B cell (primary cell): Measurements from ENCODE around the gene RASGEF1C. TPM values are rescaled to one million over a fixed set of nuclear protein-coding genes. Genes with fewer than 3 reads are reported as not detected.

Source experiments
- ATAC-seq: fragments of 200-7000 bp; cut with Tn5 transposase; one replicate; pipeline ENCODE4 v1.10.0; 2021; ENCODE audit warnings: low read depth, mild to moderate bottlenecking, moderate number of reproducible peaks, moderate library complexity
- CTCF ChIA-PET: fragments of 350-600 bp; sonication (Branson Sonifier 250); formaldehyde crosslinking; loops from one replicate; lab custom pipeline; 2021; ENCODE audit warnings: antibody characterized with exemption, inconsistent platforms; lab: Charles Lee
- POLR2A ChIA-PET: fragments of 350-600 bp; sonication (Branson Sonifier 250); formaldehyde crosslinking; loops from one replicate; lab custom pipeline; 2021; ENCODE audit warnings: antibody characterized with exemption; lab: Charles Lee
- DNase-seq: peaks from one replicate; pipeline ENCODE4 v3.0.0; 2013
- H2AFZ ChIP-seq: 2 replicates; pipeline ENCODE4 v1.6.1; 2012; ENCODE audit warnings: mild to moderate bottlenecking, low read depth, low read length; ENCODE audit not compliant: insufficient read depth, poor library complexity, severe bottlenecking
- H3K27ac ChIP-seq, 2 donors: 1 replicate in 1 of 2; 2 replicates in 1 of 2; pipeline ENCODE4 v1.5.1; 2012 to 2013; ENCODE audit warnings: low read length in 2 of 2, mild to moderate bottlenecking in 2 of 2, moderate library complexity in 1 of 2
- H3K27me3 ChIP-seq, 4 experiments: fragments of 200-600 bp in 1 of 4; sonication (generic) in 1 of 4; replicated peaks in 1 of 4; 1 replicate in 2 of 4; 2 replicates in 2 of 4; pipeline versions ENCODE4 v1.6.1 to v1.7.0; 2013 to 2016; ENCODE audit warnings: low read length in 3 of 4, mild to moderate bottlenecking in 2 of 4, mixed read lengths in 1 of 4, moderate library complexity in 1 of 4; ENCODE audit not compliant: insufficient read depth in 4 of 4, control insufficient read depth in 3 of 4; ENCODE audit errors: control extremely low read depth in 1 of 4
- H3K36me3 ChIP-seq, 2 experiments: replicated peaks in 1 of 2; 1 replicate in 1 of 2; 2 replicates in 1 of 2; pipeline versions ENCODE4 v1.6.1 to v1.7.1; 2013; ENCODE audit warnings: low read length in 1 of 2; ENCODE audit not compliant: insufficient read depth in 2 of 2, control insufficient read depth in 1 of 2; ENCODE audit errors: control extremely low read depth in 1 of 2, extremely low read depth in 1 of 2
- H3K4me1 ChIP-seq, 2 donors: fragments of 200-600 bp in 1 of 2; sonication (generic) in 1 of 2; 1 replicate in 1 of 2; 2 replicates in 1 of 2; pipeline versions ENCODE4 v1.5.1 to v1.6.1; 2013 to 2017; ENCODE audit warnings: low read length in 2 of 2; ENCODE audit not compliant: control insufficient read depth in 2 of 2, insufficient read depth in 2 of 2
- H3K4me2 ChIP-seq: replicated peaks from 2 replicates; pipeline ENCODE3; 2012; ENCODE audit warnings: mild to moderate bottlenecking, low read depth, low read length; ENCODE audit not compliant: poor library complexity, severe bottlenecking
- H3K4me3 ChIP-seq, 5 experiments: fragments of 200-600 bp in 1 of 5; sonication (generic) in 1 of 5; 1 replicate in 3 of 5; 2 replicates in 2 of 5; pipeline versions ENCODE4 v1.5.1 to v1.7.0; 2011 to 2016; ENCODE audit warnings: low read length in 4 of 5, mild to moderate bottlenecking in 4 of 5, low read depth in 2 of 5, control low read depth in 1 of 5, moderate library complexity in 1 of 5; ENCODE audit not compliant: insufficient read depth in 1 of 5; ENCODE audit errors: control extremely low read depth in 1 of 5, extremely low read depth in 1 of 5
- H3K79me2 ChIP-seq: fragments of 200-600 bp; sonication (generic); one replicate; pipeline ENCODE4 v1.6.0; 2016; ENCODE audit warnings: low read length; ENCODE audit not compliant: control insufficient read depth, insufficient read depth
- H3K9ac ChIP-seq: fragments of 200-600 bp; sonication (generic); 2 replicates; pipeline ENCODE4 v1.6.1; 2017; ENCODE audit warnings: mild to moderate bottlenecking, low read length, moderate library complexity
- H3K9me3 ChIP-seq, 3 donors: one replicate each; pipeline versions ENCODE4 v1.6.1 to v1.7.1; 2013; ENCODE audit warnings: low read length in 2 of 3; ENCODE audit not compliant: control insufficient read depth in 2 of 3, insufficient read depth in 1 of 3; ENCODE audit errors: control extremely low read depth in 1 of 3
- H4K20me1 ChIP-seq: 2 replicates; pipeline ENCODE4 v1.6.0; 2012; ENCODE audit warnings: mild to moderate bottlenecking, low read length; ENCODE audit not compliant: insufficient read depth, control insufficient read depth, poor library complexity, severe bottlenecking
- H3K27ac Mint-ChIP-seq: one replicate; pipeline ENCODE4 v1.8.0; 2021; ENCODE audit warnings: mixed read lengths
- H3K27me3 Mint-ChIP-seq: one replicate; pipeline ENCODE4 v1.8.0; 2021; ENCODE audit warnings: mixed read lengths
- H3K4me1 Mint-ChIP-seq: one replicate; pipeline ENCODE4 v1.8.0; 2021; ENCODE audit warnings: mixed read lengths
- H3K4me3 Mint-ChIP-seq: one replicate; pipeline ENCODE4 v1.8.0; 2021; ENCODE audit warnings: mixed read lengths
- H3K9me3 Mint-ChIP-seq: one replicate; pipeline ENCODE4 v1.8.0; 2022; ENCODE audit warnings: mixed read lengths; ENCODE audit not compliant: insufficient read depth
- EZH2 ChIP-seq: IDR thresholded peaks from 2 replicates; pipeline ENCODE4 v1.6.1; 2012; ENCODE audit warnings: borderline replicate concordance, low read depth, mild to moderate bottlenecking, moderate library complexity, low read length; ENCODE audit not compliant: insufficient read depth, poor library complexity, severe bottlenecking
- WGBS: methylation state at CpG from one replicate; pipeline ENCODE4 v1.1.5; 2013; ENCODE audit warnings: missing lambda C conversion rate; ENCODE audit not compliant: insufficient coverage; 5-methylcytosine and 5-hydroxymethylcytosine counted together
- intact Hi-C: fragments of 100-400 bp; cut with micrococcal nuclease; formaldehyde crosslinking; loops from one replicate; pipeline ENCODE4 v1.10.0; 2022
- polyA plus RNA-seq: library from polyadenylated mRNA; depleted of rRNA; stranded (reverse); fragments of >200 nt; gene quantifications from 2 replicates; pipeline ENCODE4 v1.2.3, GENCODE V29; 2012
- total RNA-seq, 2 donors: library from RNA; stranded (reverse); fragments of 120-200 nt in 1 of 2; gene quantifications; 1 replicate in 1 of 2; 2 replicates in 1 of 2; pipeline versions ENCODE4 v1.2.3 to v1.2.4, GENCODE V29; 2013 to 2022
- TF ChIP-seq, protein P1 (sequence below): fragments of 200-600 bp; IDR thresholded peaks from one replicate; pipeline ENCODE4 v1.8.0; 2022; ENCODE audit warnings: antibody characterized with exemption, mild to moderate bottlenecking

The RASGEF1C gene
- total and polyA plus RNA-seq, 2 donors (not counting 1 experiment from before 2014, with no cell fraction given): not detected

GRCh38 chr5:180172447-180173197, 36.4 kb downstream of the RASGEF1C start:
- 85% methylated on average over 11 of the region's 11 CpGs for WGBS
- no peaks in the 10 kb centered on the region for H3K4me1 Mint-ChIP-seq
- no peaks in the 10 kb centered on the region for H3K4me1 ChIP-seq
- H3K79me2 ChIP-seq: no peaks in the 10 kb centered on the region
- no peaks in the 10 kb centered on the region for H3K27me3 ChIP-seq
- TF ChIP-seq, protein P1, sequence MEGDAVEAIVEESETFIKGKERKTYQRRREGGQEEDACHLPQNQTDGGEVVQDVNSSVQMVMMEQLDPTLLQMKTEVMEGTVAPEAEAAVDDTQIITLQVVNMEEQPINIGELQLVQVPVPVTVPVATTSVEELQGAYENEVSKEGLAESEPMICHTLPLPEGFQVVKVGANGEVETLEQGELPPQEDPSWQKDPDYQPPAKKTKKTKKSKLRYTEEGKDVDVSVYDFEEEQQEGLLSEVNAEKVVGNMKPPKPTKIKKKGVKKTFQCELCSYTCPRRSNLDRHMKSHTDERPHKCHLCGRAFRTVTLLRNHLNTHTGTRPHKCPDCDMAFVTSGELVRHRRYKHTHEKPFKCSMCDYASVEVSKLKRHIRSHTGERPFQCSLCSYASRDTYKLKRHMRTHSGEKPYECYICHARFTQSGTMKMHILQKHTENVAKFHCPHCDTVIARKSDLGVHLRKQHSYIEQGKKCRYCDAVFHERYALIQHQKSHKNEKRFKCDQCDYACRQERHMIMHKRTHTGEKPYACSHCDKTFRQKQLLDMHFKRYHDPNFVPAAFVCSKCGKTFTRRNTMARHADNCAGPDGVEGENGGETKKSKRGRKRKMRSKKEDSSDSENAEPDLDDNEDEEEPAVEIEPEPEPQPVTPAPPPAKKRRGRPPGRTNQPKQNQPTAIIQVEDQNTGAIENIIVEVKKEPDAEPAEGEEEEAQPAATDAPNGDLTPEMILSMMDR: no peak
- TF ChIP-seq EZH2: no peak
- no peak overlapping the region for H3K4me2 ChIP-seq
- no peak overlapping the region for H3K27ac Mint-ChIP-seq
- H2AFZ ChIP-seq: no peak overlapping the region
- H3K9me3 ChIP-seq: peaks cover 0 to 3% (median 0%) of the 10 kb centered on the region in 3 donors
- POLR2A ChIA-PET: no interaction called here
- H3K27ac ChIP-seq: no peak overlapping the region
- H3K9ac ChIP-seq: no peak overlapping the region
- H3K36me3 ChIP-seq: no peaks in the 10 kb centered on the region
- no peak for ATAC-seq
- intact Hi-C loops: no loop called here
- H3K27me3 Mint-ChIP-seq: peaks cover 5% of the 10 kb centered on the region
- no peak overlapping the region for H3K4me3 ChIP-seq
- CTCF ChIA-PET: interaction anchor here (1.0 kb wide), 1 partner anchor 10 kb away, joined by 3 read pairs; no protein-coding TSS in a partner anchor
- no peak overlapping the region for H3K4me3 Mint-ChIP-seq
- no peaks in the 10 kb centered on the region for H3K9me3 Mint-ChIP-seq
- no peaks in the 10 kb centered on the region for H4K20me1 ChIP-seq
- no peak for DNase-seq

DNA sequence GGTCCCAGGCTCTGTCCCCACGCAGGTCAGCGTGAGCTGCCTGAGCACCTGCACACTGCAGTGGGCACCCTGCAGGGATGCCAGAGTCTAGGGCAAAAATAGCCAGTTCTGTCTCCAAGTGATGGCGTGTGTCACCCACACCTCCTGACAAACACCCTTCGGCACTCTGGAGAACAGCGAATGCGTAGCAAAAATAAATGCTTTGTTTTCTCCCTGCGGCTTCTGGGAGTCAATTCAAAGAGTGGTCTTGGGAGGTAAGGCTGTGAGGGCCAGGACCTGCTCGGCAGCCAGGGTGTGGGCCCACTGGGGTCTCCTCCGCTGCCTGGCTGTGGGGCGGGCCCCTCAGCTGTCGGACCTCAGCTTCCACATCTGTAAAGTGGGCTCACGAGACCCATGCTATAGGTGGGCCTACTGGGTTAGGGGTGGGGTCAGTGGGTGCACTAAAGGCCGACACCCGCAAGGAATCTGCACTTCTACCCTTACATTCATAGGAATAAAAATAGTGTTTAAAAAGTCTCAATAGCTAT, 37.4 kb downstream of the RASGEF1C start:
- intact Hi-C loops: no loop called here
- CTCF ChIA-PET: interaction anchor here (1.0 kb wide), 1 partner anchor 9 kb away, joined by 3 read pairs; no protein-coding TSS in a partner anchor
- Histone ChIP-seq H3K27me3 (no peaks in the 10 kb centered on the region), H3K4me1 (no peaks in the 10 kb centered on the region), H2AFZ (no peak overlapping the region), H3K27ac (no peak overlapping the region), H4K20me1 (no peaks in the 10 kb centered on the region), H3K9me3 (peaks cover 0 to 3% (median 0%) of the 10 kb centered on the region in 3 donors), H3K79me2 (no peaks in the 10 kb centered on the region), H3K4me3 (no peak overlapping the region), H3K9ac (no peak overlapping the region), H3K36me3 (no peaks in the 10 kb centered on the region), H3K4me2 (no peak overlapping the region)
- ATAC-seq (no peak), DNase-seq (no peak)
- Mint-ChIP-seq H3K4me1 (no peaks in the 10 kb centered on the region), H3K4me3 (no peak overlapping the region), H3K27ac (no peak overlapping the region), H3K27me3 (peaks cover 3% of the 10 kb centered on the region), H3K9me3 (no peaks in the 10 kb centered on the region)
- no peak for TF ChIP-seq EZH2
- TF ChIP-seq, protein P1: no peak
- WGBS: 94% methylated on average over 3 of the region's 14 CpGs
- POLR2A ChIA-PET: no interaction called here
